GM13977 (cell line): ENCODE data around the gene PFKFB2.

Source experiments
- DNase-seq: peaks from one replicate; pipeline ENCODE4 v3.0.0; 2012; ENCODE audit warnings: low spot score
- CTCF ChIP-seq: IDR thresholded peaks from 2 replicates; pipeline ENCODE4 v1.5.1; 2012; ENCODE audit warnings: mild to moderate bottlenecking, control low read depth; ENCODE audit not compliant: insufficient read depth; ENCODE audit errors: extremely low read depth, missing control alignments
- in situ Hi-C: fragments of 300-500 bp; cut with MboI; formaldehyde crosslinking; loops from one replicate; pipeline ENCODE4 v1.12.0; 2022; ENCODE audit warnings: low sequenced_read_pairs, low pct_unique_long_range_greater_than_20kb, mixed read lengths, inconsistent platforms; ENCODE audit not compliant: unreplicated experiment

PFKFB2 gene

GRCh38 chr1:207084701-207085180 lies 31.7 kb downstream of the PFKFB2 start:
- peak; percentile 72 for TF ChIP-seq CTCF
- DNase-seq = peak; percentile 49

GRCh38 chr1:207085887-207086286 lies 32.8 kb downstream of the PFKFB2 start:
- DNase-seq = no peak
- TF ChIP-seq CTCF = no peak
- in situ Hi-C loops = loop anchor here (25.0 kb wide), 1 partner anchor 401 kb away; the partner anchor contains the start of gene CR1

More at GRCh38 chr1:207084701-207085180, 31.7 kb downstream of the PFKFB2 start:
- in situ Hi-C loops = loop anchor here (25.0 kb wide), 1 partner anchor 403 kb away; the partner anchor contains the start of gene CR1

GRCh38 chr1:207088161-207088560 lies 35.1 kb downstream of the PFKFB2 start:
- no peak for TF ChIP-seq CTCF
- in situ Hi-C loops = loop anchor here (25.0 kb wide), 1 partner anchor 399 kb away; the partner anchor contains the start of gene CR1
- no peak for DNase-seq

GRCh38 chr1:207088701-207089626 lies 35.9 kb downstream of the PFKFB2 start, which contains the start of gene C4BPB:
Gene C4BPB (plus strand): TSS chr1:207088860. CDS start chr1:207089532, 672 bp downstream.
- no peak for DNase-seq
- in situ Hi-C loops = loop anchor here (25.0 kb wide), 1 partner anchor 398 kb away; the partner anchor contains the start of gene CR1
- no peak for TF ChIP-seq CTCF

- no peak for DNase-seq
- in situ Hi-C loops = loop anchor here (25.0 kb wide), 1 partner anchor 398 kb away; the partner anchor contains the start of gene CR1
- no peak for TF ChIP-seq CTCF
Observed at GRCh38 chr1:207089627-207090355, 36.7 kb downstream of the PFKFB2 start.
